Upper lobe of right lung (tissue), 1 donor: ENCODE measurements around the gene GPR63. TPM values are rescaled to one million over a fixed set of nuclear protein-coding genes. Genes with fewer than 3 reads are reported as not detected.
"Not testable (repeated sequence)": the region's sequence is repeated elsewhere in the genome, so short reads cannot be mapped to it uniquely, and the experiment has no call there.

Source experiments
- ATAC-seq: fragments of 200-7000 bp; cut with Tn5 transposase; one replicate; pipeline ENCODE4 v1.9.1; 2020; ENCODE audit warnings: mild to moderate bottlenecking, moderate library complexity
- DNase-seq: peaks from one replicate; pipeline ENCODE4 v3.0.0-alpha.2; 2020
- H3K27ac ChIP-seq: fragments of 200-600 bp; one replicate; pipeline ENCODE4 v1.8.0; 2022
- H3K27me3 ChIP-seq: fragments of 200-600 bp; one replicate; pipeline ENCODE4 v1.8.0; 2022; ENCODE audit warnings: mild to moderate bottlenecking
- H3K36me3 ChIP-seq: fragments of 200-600 bp; one replicate; pipeline ENCODE4 v1.8.0; 2022
- H3K4me1 ChIP-seq: fragments of 200-600 bp; one replicate; pipeline ENCODE4 v1.8.0; 2022
- H3K4me3 ChIP-seq: fragments of 200-600 bp; one replicate; pipeline ENCODE4 v1.8.0; 2022; ENCODE audit warnings: mild to moderate bottlenecking
- H3K9me3 ChIP-seq: fragments of 200-600 bp; one replicate; pipeline ENCODE4 v1.8.0; 2022
- CTCF ChIP-seq: fragments of 200-600 bp; IDR thresholded peaks from one replicate; pipeline ENCODE4 v1.8.0; 2022; ENCODE audit warnings: antibody characterized with exemption
- intact Hi-C: fragments of 100-400 bp; cut with DNase I; formaldehyde crosslinking; loops from one replicate; pipeline ENCODE4 v1.11.0; 2022
- long read RNA-seq: library from polyadenylated mRNA; unstranded; transcript quantifications from one replicate; pipeline ENCODE4 v2.0.0, GENCODE V29; 2021
- total RNA-seq: library from RNA; stranded (reverse); fragmentation: NEBNext Ultra II Directional; extraction: Animal tissue kit (Norgen Biotek cat#: 25700); gene quantifications from one replicate; pipeline ENCODE4 v1.2.1, GENCODE V29; 2021
- donor health status: DM: no; HTN: yes; CAD: no; lungs with severe emphysema.

Gene GPR63
- 0.55 TPM for total RNA-seq
- long read RNA-seq, partial matches to known transcripts = 0 of 1 reads
- long read RNA-seq, other reads (novel, unspliced or antisense) = 1 of 1 reads

GRCh38 chr6:96837081-96837971, at the start of gene GPR63:
Gene GPR63, minus strand, starts transcription at chr6:96837477. Its CDS starts 37,746 bp downstream, at chr6:96799731.
- Histone ChIP-seq H3K4me3 (peak within 1 kb of the TSS; percentile 70), H3K36me3 (no peaks in the 10 kb centered on the region), H3K4me1 (peaks cover 11% of the 10 kb centered on the region), H3K27me3 (peaks cover 8% of the 10 kb centered on the region), H3K27ac (no peak within 1 kb of the TSS), H3K9me3 (no peaks in the 10 kb centered on the region)
- intact Hi-C loops = no loop called here
- DNase-seq = peak; percentile 80
- no peak for TF ChIP-seq CTCF
- ATAC-seq = peak; percentile 89

- H3K27ac ChIP-seq = no peak overlapping the region
- no peaks in the 10 kb centered on the region for H3K9me3 ChIP-seq
- DNase-seq (no peak), ATAC-seq (no peak)
- peaks cover 21% of the 10 kb centered on the region for H3K36me3 ChIP-seq
- no peak overlapping the region for H3K4me3 ChIP-seq
- intact Hi-C loops = no loop called here
- no peaks in the 10 kb centered on the region for H3K27me3 ChIP-seq
- TF ChIP-seq CTCF = no peak
- no peaks in the 10 kb centered on the region for H3K4me1 ChIP-seq
Measured at GRCh38 chr6:96886519-96886918, 49.2 kb upstream of the GPR63 start.

GRCh38 chr6:96885187-96885631, 47.9 kb upstream of the GPR63 start:
- intact Hi-C loops, H3K27me3 ChIP-seq, H3K27ac ChIP-seq, H3K36me3 ChIP-seq, H3K4me1 ChIP-seq, H3K9me3 ChIP-seq, H3K4me3 ChIP-seq, DNase-seq: not testable (repeated sequence)
- ATAC-seq = peak; percentile 29

- DNase-seq = no peak
- no peak for TF ChIP-seq CTCF
Measured at GRCh38 chr6:96878143-96878542, 40.9 kb upstream of the GPR63 start.

GRCh38 chr6:96876886-96877545, 39.7 kb upstream of the GPR63 start:
- TF ChIP-seq CTCF = no peak
- H3K9me3 ChIP-seq = no peaks in the 10 kb centered on the region
- no peaks in the 10 kb centered on the region for H3K27me3 ChIP-seq
- H3K4me1 ChIP-seq = no peaks in the 10 kb centered on the region
- DNase-seq = no peak
- no peak overlapping the region for H3K27ac ChIP-seq
- intact Hi-C loops = no loop called here
- no peak for ATAC-seq
- H3K36me3 ChIP-seq = no peaks in the 10 kb centered on the region
- no peak overlapping the region for H3K4me3 ChIP-seq

More at GRCh38 chr6:96878143-96878542, 40.9 kb upstream of the GPR63 start:
- Histone ChIP-seq H3K4me3 (no peak overlapping the region), H3K27ac (no peak overlapping the region), H3K4me1 (no peaks in the 10 kb centered on the region), H3K27me3 (no peaks in the 10 kb centered on the region), H3K9me3 (no peaks in the 10 kb centered on the region), H3K36me3 (no peaks in the 10 kb centered on the region)
- no peak for ATAC-seq
- intact Hi-C loops = no loop called here

GRCh38 chr6:96872976-96873375, 35.7 kb upstream of the GPR63 start:
- ATAC-seq (no peak), DNase-seq (no peak)
- Histone ChIP-seq H3K27me3 (no peaks in the 10 kb centered on the region), H3K36me3 (no peaks in the 10 kb centered on the region), H3K4me3 (no peak overlapping the region), H3K4me1 (no peaks in the 10 kb centered on the region), H3K9me3 (no peaks in the 10 kb centered on the region), H3K27ac (no peak overlapping the region)
- TF ChIP-seq CTCF = no peak
- intact Hi-C loops = no loop called here
